GM12873 (cell line): ENCODE measurements around the gene HSD17B1.
A peak's percentile ranks its signal among the peaks of the same experiment; 100 is the strongest.

ENCODE experiments used
- CTCF ChIP-seq: IDR thresholded peaks from 2 replicates; pipeline ENCODE4 v1.5.1; 2012; ENCODE audit warnings: low read depth, mild to moderate bottlenecking, moderate library complexity, low read length, control low read depth; ENCODE audit not compliant: insufficient read depth; ENCODE audit errors: missing control alignments

HSD17B1 gene

GRCh38 chr17:42512733-42513251 is 39.9 kb upstream of the HSD17B1 start:
- no peak for TF ChIP-seq CTCF

- no peak for TF ChIP-seq CTCF
Observed at GRCh38 chr17:42513686-42514085, 39.0 kb upstream of the HSD17B1 start.

GRCh38 chr17:42514279-42514678 is 38.4 kb upstream of the HSD17B1 start:
- TF ChIP-seq CTCF = no peak

GRCh38 chr17:42514867-42515266 is 37.9 kb upstream of the HSD17B1 start:
- no peak for TF ChIP-seq CTCF

GRCh38 chr17:42517516-42517915 is 35.2 kb upstream of the HSD17B1 start:
- TF ChIP-seq CTCF = peak; percentile 95

GRCh38 chr17:42518046-42518754 is 34.5 kb upstream of the HSD17B1 start:
- no peak for TF ChIP-seq CTCF

GRCh38 chr17:42518755-42519545 is 33.8 kb upstream of the HSD17B1 start:
- TF ChIP-seq CTCF = no peak
